ENCODE data around the gene NFASC.

DNA sequence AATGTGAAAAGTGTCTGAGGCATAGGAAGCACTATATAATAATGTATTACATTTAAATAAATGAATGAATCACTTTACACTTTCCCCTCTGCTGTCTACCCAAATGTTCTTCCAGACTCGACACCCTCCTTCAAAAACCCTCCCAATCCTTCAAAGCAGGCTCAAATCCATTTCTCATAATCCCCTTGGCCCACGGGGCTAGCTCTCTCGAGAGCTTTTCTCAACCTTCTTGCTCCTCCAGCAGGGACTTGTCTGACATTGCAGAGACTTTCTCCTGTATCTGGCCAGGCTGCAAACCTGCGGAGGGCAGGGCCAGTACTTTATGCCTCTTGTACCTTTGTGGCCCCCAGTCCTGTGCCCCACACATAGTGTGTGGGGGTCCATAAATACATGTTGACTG, 158.3 kb downstream of the NFASC start:
- TF ChIP-seq EZH2 (IDR thresholded peaks at IDR 0.05; ENCODE audit: borderline replicate concordance): no peak
- no peak for TF ChIP-seq CTCF (IDR thresholded peaks at IDR 0.05; ENCODE audit: poor library complexity)
- no peak for TF ChIP-seq EZH2phosphoT487 (IDR thresholded peaks at IDR 0.05; ENCODE audit: low read depth, severe bottlenecking, unreplicated experiment)

Data from hepatocyte (in vitro differentiated cells).